ENCODE data around the gene CPA5. TPM values are rescaled to one million over a fixed set of nuclear protein-coding genes. Genes with fewer than 3 reads are reported as not detected.

Gene CPA5
- not detected for total RNA-seq

- H3K36me3 ChIP-seq: no peaks in the 10 kb centered on the region
- no peak for TF ChIP-seq CTCF (IDR thresholded peaks at IDR 0.05)
- H3K4me3 ChIP-seq: no peak within 1 kb of the TSS
- H3K4me1 ChIP-seq: no peaks in the 10 kb centered on the region
- no peaks in the 10 kb centered on the region for H3K9me3 ChIP-seq
- no peak for DNase-seq (ENCODE audit: low spot score)
- no peaks in the 10 kb centered on the region for H3K27me3 ChIP-seq
- no peak within 1 kb of the TSS for H3K27ac ChIP-seq
These were observed at the start of gene CPA5 for GRCh38 chr7:130344271-130344866. CPA5 (plus strand) TSS chr7:130344816; CDS start chr7:130346486, 1,670 bp downstream.

DNA sequence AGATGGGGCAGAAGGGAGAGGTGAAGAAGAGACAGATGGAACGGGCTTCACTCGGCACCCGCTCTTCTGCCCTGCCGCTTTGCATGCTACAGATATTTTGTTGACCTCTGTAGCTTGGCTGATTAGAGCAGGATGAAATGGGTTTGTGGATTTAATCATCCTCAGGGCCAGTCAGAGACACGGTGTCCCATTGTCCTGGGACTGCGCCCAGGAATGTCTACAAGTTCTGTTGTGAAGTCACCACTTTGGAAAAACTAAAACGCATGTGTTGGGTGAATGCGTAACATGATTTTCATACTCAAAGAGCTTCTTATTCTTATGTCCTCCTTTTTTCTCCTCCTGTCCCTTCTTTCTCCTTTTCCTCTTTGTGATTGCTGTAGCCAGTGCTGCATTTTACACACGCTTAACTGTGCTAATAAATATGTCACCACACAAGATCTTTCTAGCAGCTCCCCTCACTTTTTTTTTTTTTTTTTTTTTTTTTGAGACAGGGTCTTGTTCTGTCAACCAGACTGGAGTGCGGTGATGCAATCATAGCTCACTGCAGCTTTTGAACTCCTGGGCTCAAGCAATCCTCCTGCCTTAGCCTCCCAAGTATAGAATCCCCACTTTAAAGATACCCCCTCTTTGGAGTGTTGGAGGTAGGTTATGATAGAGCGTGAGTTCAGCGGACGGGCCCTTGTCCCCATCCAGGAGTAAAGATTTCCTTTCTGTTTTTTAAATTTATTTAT lies 48.2 kb upstream of the CPA5 start:
- H3K4me3 ChIP-seq: no peak overlapping the region

GRCh38 chr7:130297628-130298543 lies 46.7 kb upstream of the CPA5 start:
- Histone ChIP-seq H3K27ac (no peak overlapping the region), H3K4me1 (no peaks in the 10 kb centered on the region), H3K9me3 (no peaks in the 10 kb centered on the region), H3K36me3 (no peaks in the 10 kb centered on the region), H3K27me3 (no peaks in the 10 kb centered on the region), H3K4me3 (no peak overlapping the region)
- no peak for DNase-seq (ENCODE audit: low spot score)
- TF ChIP-seq CTCF (IDR thresholded peaks at IDR 0.05): no peak

More for the DNA sequence above, 48.2 kb upstream of the CPA5 start:
- no peak overlapping the region for H3K27ac ChIP-seq
- no peaks in the 10 kb centered on the region for H3K36me3 ChIP-seq
- H3K9me3 ChIP-seq: no peaks in the 10 kb centered on the region
- H3K4me1 ChIP-seq: no peaks in the 10 kb centered on the region
- no peak for DNase-seq (ENCODE audit: low spot score)
- H3K27me3 ChIP-seq: no peaks in the 10 kb centered on the region
- no peak for TF ChIP-seq CTCF (IDR thresholded peaks at IDR 0.05)

DNA sequence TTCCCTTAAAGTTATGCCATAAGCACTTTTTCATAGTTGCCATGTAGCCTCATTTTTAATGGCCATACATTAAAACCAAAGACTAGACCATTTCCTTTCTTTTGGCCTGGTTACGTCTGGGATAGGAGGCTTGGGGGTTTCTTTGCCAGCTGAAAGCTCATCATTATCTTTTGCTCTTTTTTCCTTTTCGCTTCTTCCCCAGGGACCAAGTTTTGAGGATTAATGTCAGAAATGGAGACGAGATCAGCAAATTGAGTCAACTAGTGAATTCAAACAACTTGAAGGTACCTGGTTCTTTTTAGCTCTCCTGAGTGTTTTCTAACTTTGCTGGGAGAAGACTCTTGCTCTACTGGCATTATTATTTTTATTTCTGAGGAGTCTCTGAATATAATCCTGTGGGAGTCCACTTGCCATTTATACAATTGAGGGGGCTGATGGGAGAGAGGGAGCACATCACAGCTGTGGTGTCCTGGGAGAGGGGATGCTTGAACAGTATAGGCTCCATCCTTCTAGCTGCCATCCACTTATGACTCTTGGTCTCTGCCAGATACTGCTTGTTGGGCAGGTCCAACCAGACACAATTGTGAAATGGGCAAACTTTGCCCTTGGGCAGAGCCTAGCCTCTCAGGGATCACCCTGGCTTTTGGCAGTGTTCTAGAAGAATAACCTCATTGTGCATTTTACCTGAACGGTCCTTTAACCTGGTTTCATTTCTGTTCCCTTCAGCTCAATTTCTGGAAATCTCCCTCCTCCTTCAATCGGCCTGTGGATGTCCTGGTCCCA lies 45.9 kb upstream of the CPA5 start:
- no peak overlapping the region for H3K4me3 ChIP-seq
- H3K4me1 ChIP-seq: no peaks in the 10 kb centered on the region
- no peak for TF ChIP-seq CTCF (IDR thresholded peaks at IDR 0.05)
- no peaks in the 10 kb centered on the region for H3K27me3 ChIP-seq
- no peak overlapping the region for H3K27ac ChIP-seq
- H3K9me3 ChIP-seq: no peaks in the 10 kb centered on the region
- no peak for DNase-seq (ENCODE audit: low spot score)
- H3K36me3 ChIP-seq: no peaks in the 10 kb centered on the region

DNA sequence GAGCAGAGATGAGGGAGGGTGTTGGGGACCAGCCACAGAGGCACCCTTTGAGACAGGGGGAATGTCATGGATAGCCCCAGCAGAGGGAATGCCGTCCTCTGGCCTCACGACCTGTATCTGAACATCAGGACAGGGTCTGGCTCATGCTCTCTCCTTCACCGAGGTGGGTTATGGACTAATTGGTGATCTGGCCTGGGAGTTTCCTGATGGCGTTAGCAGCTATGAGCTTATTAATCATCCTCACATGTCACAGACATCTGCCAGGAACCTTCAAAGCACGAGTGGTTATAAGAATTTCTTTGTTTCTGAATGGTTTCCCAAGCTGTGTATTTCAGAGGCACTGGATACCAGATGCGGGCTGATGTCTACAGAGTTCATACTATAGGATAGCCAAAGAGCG lies 44.8 kb upstream of the CPA5 start:
- H3K27ac ChIP-seq: no peak overlapping the region
- no peaks in the 10 kb centered on the region for H3K9me3 ChIP-seq
- DNase-seq (ENCODE audit: low spot score): no peak
- no peaks in the 10 kb centered on the region for H3K27me3 ChIP-seq
- no peak overlapping the region for H3K4me3 ChIP-seq
- no peaks in the 10 kb centered on the region for H3K36me3 ChIP-seq
- H3K4me1 ChIP-seq: no peaks in the 10 kb centered on the region
- no peak for TF ChIP-seq CTCF (IDR thresholded peaks at IDR 0.05)
